Measurements from ENCODE around the gene NELL1.

NELL1 gene

GRCh38 chr11:20881328-20882079 is 212.1 kb downstream of the NELL1 start:
- no peak for DNase-seq

- DNase-seq, result no peak
Measured at GRCh38 chr11:20887137-20887536, 217.8 kb downstream of the NELL1 start.

- no peak for DNase-seq
Measured at GRCh38 chr11:20894296-20894695, 224.9 kb downstream of the NELL1 start.

GRCh38 chr11:20909995-20910726 is 240.8 kb downstream of the NELL1 start:
- no peak for DNase-seq

GRCh38 chr11:20910733-20911132 is 241.3 kb downstream of the NELL1 start:
- DNase-seq, result no peak

- no peak for DNase-seq
Measured at GRCh38 chr11:20912065-20912821, 242.9 kb downstream of the NELL1 start.

GRCh38 chr11:20912922-20913512 is 243.6 kb downstream of the NELL1 start:
- DNase-seq, result no peak

- DNase-seq, result no peak
Measured at GRCh38 chr11:20917306-20917705, 247.9 kb downstream of the NELL1 start.

- DNase-seq, result no peak
Measured at GRCh38 chr11:20926799-20927540, 257.6 kb downstream of the NELL1 start.

- no peak for DNase-seq
Measured at GRCh38 chr11:20931029-20931428, 261.6 kb downstream of the NELL1 start.

GRCh38 chr11:20933086-20933485 is 263.7 kb downstream of the NELL1 start:
- DNase-seq, result no peak

GRCh38 chr11:20933958-20934357 is 264.6 kb downstream of the NELL1 start:
- no peak for DNase-seq

GRCh38 chr11:20934516-20934915 is 265.1 kb downstream of the NELL1 start:
- no peak for DNase-seq

- DNase-seq, result no peak
Measured at GRCh38 chr11:20937826-20938225, 268.4 kb downstream of the NELL1 start.

- no peak for DNase-seq
Measured at GRCh38 chr11:20949585-20949984, 280.2 kb downstream of the NELL1 start.

- DNase-seq, result no peak
Measured at GRCh38 chr11:20962581-20962980, 293.2 kb downstream of the NELL1 start.

GRCh38 chr11:20963596-20963995 is 294.2 kb downstream of the NELL1 start:
- DNase-seq, result no peak

GRCh38 chr11:20964985-20965384 is 295.6 kb downstream of the NELL1 start:
- no peak for DNase-seq

GRCh38 chr11:20966489-20966888 is 297.1 kb downstream of the NELL1 start:
- DNase-seq, result no peak

- DNase-seq, result no peak
Measured at GRCh38 chr11:20973940-20974559, 304.7 kb downstream of the NELL1 start.

GRCh38 chr11:20980736-20981135 is 311.4 kb downstream of the NELL1 start:
- no peak for DNase-seq

GRCh38 chr11:20990447-20990846 is 321.1 kb downstream of the NELL1 start:
- no peak for DNase-seq

All from CD4-positive, alpha-beta T cell treated with Interferon alpha-2 for 1 hour (primary cell).